CD14-positive monocyte (primary cell): ENCODE data around the gene UBE2O. TPM values are rescaled to one million over a fixed set of nuclear protein-coding genes. Genes with fewer than 3 reads are reported as not detected.

Experiments used
- DNase-seq, 3 donors: peaks; one replicate each; pipeline ENCODE4 v3.0.0-alpha.2; 2011 to 2022
- H2AFZ ChIP-seq: 2 replicates; pipeline ENCODE4 v1.6.0; 2012; ENCODE audit warnings: mild to moderate bottlenecking, low read depth, low read length, inconsistent platforms; ENCODE audit not compliant: insufficient read depth, poor library complexity, severe bottlenecking
- H3K27ac ChIP-seq, 2 donors: 1 replicate in 1 of 2; 2 replicates in 1 of 2; pipeline ENCODE4 v1.5.1; 2012 to 2013; ENCODE audit warnings: low read length in 2 of 2, control low read depth in 1 of 2, inconsistent platforms in 1 of 2, low read depth in 1 of 2, mild to moderate bottlenecking in 1 of 2
- H3K27me3 ChIP-seq, 2 donors: one replicate each; pipeline versions ENCODE4 v1.6.0 to v1.6.1; 2011 to 2013; ENCODE audit warnings: low read length in 2 of 2; ENCODE audit not compliant: control insufficient read depth in 2 of 2, insufficient read depth in 2 of 2
- H3K36me3 ChIP-seq, 2 donors: replicated peaks in 1 of 2; 1 replicate in 1 of 2; 2 replicates in 1 of 2; pipeline versions ENCODE4 v1.5.1 to v1.6.1; 2012 to 2013; ENCODE audit warnings: low read length in 2 of 2, control low read depth in 1 of 2, inconsistent platforms in 1 of 2, mild to moderate bottlenecking in 1 of 2; ENCODE audit not compliant: insufficient read depth in 2 of 2, control insufficient read depth in 1 of 2
- H3K4me1 ChIP-seq, 2 donors: 1 replicate in 1 of 2; 2 replicates in 1 of 2; pipeline versions ENCODE4 v1.5.1 to v1.6.1; 2012 to 2013; ENCODE audit warnings: low read length in 2 of 2, control low read depth in 1 of 2, inconsistent platforms in 1 of 2, mild to moderate bottlenecking in 1 of 2, moderate library complexity in 1 of 2; ENCODE audit not compliant: insufficient read depth in 2 of 2, control insufficient read depth in 1 of 2
- H3K4me2 ChIP-seq: replicated peaks from 2 replicates; pipeline ENCODE3; 2012; ENCODE audit warnings: low read length, moderate library complexity, mild to moderate bottlenecking; ENCODE audit not compliant: poor library complexity, severe bottlenecking; ENCODE audit errors: extremely low read depth
- H3K4me3 ChIP-seq, 3 experiments: fragments of 200-600 bp in 1 of 3; sonication (generic) in 1 of 3; replicated peaks in 1 of 3; 1 replicate in 2 of 3; 2 replicates in 1 of 3; pipeline ENCODE4 v1.5.1; 2011 to 2013; ENCODE audit warnings: low read length in 3 of 3, mild to moderate bottlenecking in 3 of 3, control low read depth in 2 of 3, low read depth in 2 of 3, inconsistent platforms in 1 of 3, moderate library complexity in 1 of 3
- H3K79me2 ChIP-seq: 2 replicates; pipeline ENCODE4 v1.6.0; 2012; ENCODE audit warnings: mild to moderate bottlenecking, control low read depth, inconsistent platforms, low read length, moderate library complexity; ENCODE audit not compliant: insufficient read depth
- H3K9ac ChIP-seq: 2 replicates; pipeline ENCODE4 v1.6.0; 2017; ENCODE audit warnings: low read length, mild to moderate bottlenecking; ENCODE audit not compliant: insufficient read depth, poor library complexity, severe bottlenecking
- H3K9me3 ChIP-seq, 2 donors: replicated peaks in 1 of 2; 1 replicate in 1 of 2; 2 replicates in 1 of 2; pipeline versions ENCODE4 v1.5.1 to v1.6.1; 2012 to 2013; ENCODE audit warnings: low read length in 2 of 2, control low read depth in 1 of 2; ENCODE audit not compliant: control insufficient read depth in 1 of 2, insufficient read depth in 1 of 2
- H4K20me1 ChIP-seq: 2 replicates; pipeline ENCODE4 v1.6.0; 2012; ENCODE audit warnings: mild to moderate bottlenecking, low read length, control low read depth, moderate library complexity; ENCODE audit not compliant: insufficient read depth
- H3K27ac Mint-ChIP-seq, 7 donors: one replicate each; pipeline ENCODE4 v1.8.0; 2020; ENCODE audit warnings: mild to moderate bottlenecking in 7 of 7, mixed read lengths in 7 of 7, moderate library complexity in 6 of 7, inconsistent platforms in 2 of 7
- H3K27me3 Mint-ChIP-seq, 3 donors: one replicate each; pipeline ENCODE4 v1.8.0; 2021 to 2022; ENCODE audit warnings: low read depth in 3 of 3, mild to moderate bottlenecking in 3 of 3, mixed read lengths in 3 of 3, moderate library complexity in 3 of 3, inconsistent platforms in 1 of 3
- H3K36me3 Mint-ChIP-seq, 2 donors: one replicate each; pipeline ENCODE4 v1.8.0; 2020; ENCODE audit warnings: mixed read lengths in 2 of 2, inconsistent platforms in 1 of 2, mild to moderate bottlenecking in 1 of 2
- H3K4me1 Mint-ChIP-seq: one replicate; pipeline ENCODE4 v1.8.0; 2020; ENCODE audit warnings: mild to moderate bottlenecking, mixed read lengths
- H3K4me3 Mint-ChIP-seq, 2 donors: one replicate each; pipeline ENCODE4 v1.8.0; 2020; ENCODE audit warnings: mild to moderate bottlenecking in 2 of 2, mixed read lengths in 2 of 2, moderate library complexity in 1 of 2
- H3K9me3 Mint-ChIP-seq, 7 donors: one replicate each; pipeline ENCODE4 v1.8.0; 2020 to 2022; ENCODE audit warnings: mixed read lengths in 7 of 7, mild to moderate bottlenecking in 6 of 7, moderate library complexity in 6 of 7, inconsistent platforms in 2 of 7
- CTCF ChIP-seq: fragments of 200-600 bp; IDR thresholded peaks from one replicate; pipeline ENCODE4 v1.8.0; 2022; ENCODE audit warnings: antibody characterized with exemption, mild to moderate bottlenecking
- WGBS: methylation state at CpG from one replicate; pipeline ENCODE4 v1.1.5; 2013; ENCODE audit warnings: missing lambda C conversion rate; ENCODE audit not compliant: insufficient coverage; 5-methylcytosine and 5-hydroxymethylcytosine counted together
- intact Hi-C, 2 donors: fragments of 100-400 bp; cut with micrococcal nuclease; formaldehyde crosslinking; loops; one replicate each; pipeline versions ENCODE4 v1.15.0 to v1.15.1; 2023
- polyA plus RNA-seq, 3 donors: library from polyadenylated mRNA; depleted of rRNA in 1 of 3; unstranded in 2 of 3; stranded (reverse) in 1 of 3; fragments of 300-500 nt in 2 of 3; fragments of >200 nt in 1 of 3; fragmentation: Illumina TruSeq in 2 of 3; gene quantifications; 1 replicate in 2 of 3; 2 replicates in 1 of 3; pipeline ENCODE4 v1.2.3, GENCODE V29; 2012 to 2021

UBE2O gene
- polyA plus RNA-seq, 3 donors: 1.3 to 15.1 (median 4.5) TPM

DNA sequence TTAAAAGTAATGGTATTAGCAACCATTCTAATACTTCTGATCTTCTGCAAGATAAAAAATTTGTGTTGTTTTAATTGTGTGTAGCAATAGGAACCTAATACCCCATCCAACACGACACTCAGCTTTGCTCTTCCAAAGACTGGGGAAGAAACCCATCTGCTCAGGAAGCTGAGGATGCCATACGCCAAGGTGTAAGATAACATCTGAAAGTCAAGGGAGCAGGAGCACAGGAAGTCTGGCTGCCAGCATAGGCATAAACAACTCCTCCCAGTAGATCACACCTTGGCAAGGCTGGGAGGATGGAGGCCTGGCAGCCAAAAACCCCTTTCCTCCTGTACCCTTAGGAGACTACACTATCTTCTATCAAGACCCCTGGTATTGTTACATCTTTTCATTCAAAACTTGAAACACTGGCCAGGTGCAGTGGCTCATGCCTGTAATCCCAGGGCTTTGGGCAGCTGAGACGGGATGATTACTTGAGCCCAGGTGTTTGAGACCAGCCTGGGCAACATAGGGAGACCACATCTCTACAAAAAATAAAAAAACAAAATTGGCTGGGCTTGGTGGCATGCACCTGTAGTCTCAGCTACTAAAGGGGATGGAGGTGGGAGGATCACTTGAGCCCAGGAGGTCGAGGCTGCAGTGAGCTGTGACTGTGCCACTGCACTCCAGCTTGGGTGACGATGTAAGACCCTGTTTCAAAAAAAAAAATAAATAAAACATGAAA is 74.2 kb downstream of the UBE2O start:
- Histone ChIP-seq H4K20me1 (no peaks in the 10 kb centered on the region), H3K4me2 (no peak overlapping the region), H3K9ac (no peak overlapping the region), H3K27ac (no peak overlapping the region), H2AFZ (no peak overlapping the region), H3K9me3 (no peaks in the 10 kb centered on the region), H3K79me2 (no peaks in the 10 kb centered on the region), H3K36me3 (no peaks in the 10 kb centered on the region), H3K4me3 (no peak overlapping the region), H3K27me3 (no peaks in the 10 kb centered on the region), H3K4me1 (peaks cover 33 to 48% of the 10 kb centered on the region in 2 donors)
- H3K36me3 Mint-ChIP-seq: peaks cover 5 to 10% of the 10 kb centered on the region in 2 donors
- H3K27ac Mint-ChIP-seq: no peak overlapping the region
- no peaks in the 10 kb centered on the region for H3K9me3 Mint-ChIP-seq
- no peak overlapping the region for H3K4me3 Mint-ChIP-seq
- no peak for TF ChIP-seq CTCF
- peaks cover 39% of the 10 kb centered on the region for H3K4me1 Mint-ChIP-seq
- no CpG with 5 or more reads among the region's 5 CpGs for WGBS
- intact Hi-C loops: no loop called here
- peaks cover 3 to 8% (median 6%) of the 10 kb centered on the region in 3 donors for H3K27me3 Mint-ChIP-seq
- no peak for DNase-seq

GRCh38 chr17:76376318-76377133 is 76.4 kb downstream of the UBE2O start:
- Histone ChIP-seq H4K20me1 (no peaks in the 10 kb centered on the region), H3K4me1 (peaks cover 18 to 29% of the 10 kb centered on the region in 2 donors), H3K9me3 (no peaks in the 10 kb centered on the region), H3K4me2 (no peak overlapping the region), H3K36me3 (no peaks in the 10 kb centered on the region), H3K4me3 (no peak overlapping the region), H3K9ac (no peak overlapping the region), H3K27me3 (no peaks in the 10 kb centered on the region), H3K27ac (no peak overlapping the region), H2AFZ (no peak overlapping the region), H3K79me2 (no peaks in the 10 kb centered on the region)
- intact Hi-C loops: no loop called here
- peak overlapping the region in 1 of 7 donors; percentile 19 for H3K27ac Mint-ChIP-seq
- WGBS: 51% methylated on average over 3 of the region's 8 CpGs
- H3K4me1 Mint-ChIP-seq: peaks cover 31% of the 10 kb centered on the region
- no peak overlapping the region for H3K4me3 Mint-ChIP-seq
- no peak for TF ChIP-seq CTCF
- H3K9me3 Mint-ChIP-seq: no peaks in the 10 kb centered on the region
- H3K36me3 Mint-ChIP-seq: peaks cover 5 to 12% of the 10 kb centered on the region in 2 donors
- H3K27me3 Mint-ChIP-seq: peaks cover 3 to 10% (median 6%) of the 10 kb centered on the region in 3 donors
- DNase-seq: no peak
